Esophagus squamous epithelium (tissue), 5 donors: Measurements from ENCODE around the gene KLF15. TPM values are rescaled to one million over a fixed set of nuclear protein-coding genes. Genes with fewer than 3 reads are reported as not detected.
A peak's percentile ranks its signal among the peaks of the same experiment; 100 is the strongest.

Experiments
- DNase-seq: peaks from one replicate; lab custom pipeline; 2025; lab: John Stamatoyannopoulos, UW
- H3K27ac ChIP-seq, 4 donors: fragments of 200-600 bp; sonication (generic); one replicate each; pipeline ENCODE4 v1.5.1; 2016 to 2019; ENCODE audit warnings: mild to moderate bottlenecking in 1 of 4
- H3K27me3 ChIP-seq, 4 donors: fragments of 200-600 bp; sonication (generic); 1 replicate in 3 of 4; 2 replicates in 1 of 4; pipeline versions ENCODE4 v1.5.1 to v1.6.0; 2017 to 2021; ENCODE audit warnings: antibody characterized with exemption in 1 of 4
- H3K36me3 ChIP-seq, 3 donors: fragments of 200-600 bp; sonication (generic); one replicate each; pipeline ENCODE4 v1.5.1; 2016 to 2019
- H3K4me1 ChIP-seq, 3 donors: fragments of 200-600 bp; sonication (generic); one replicate each; pipeline ENCODE4 v1.5.1; 2017 to 2019
- H3K4me3 ChIP-seq, 4 donors: fragments of 200-600 bp; sonication (generic); 1 replicate in 3 of 4; 2 replicates in 1 of 4; pipeline ENCODE4 v1.5.1; 2016 to 2019; ENCODE audit warnings: mild to moderate bottlenecking in 2 of 4, moderate library complexity in 1 of 4
- H3K9me3 ChIP-seq, 3 donors: fragments of 200-600 bp; sonication (generic); one replicate each; pipeline ENCODE4 v1.5.1; 2016 to 2019
- CTCF ChIP-seq, 6 experiments: fragments of 450-650 bp in 4 of 6; fragments of 200-600 bp in 2 of 6; sonication (generic) in 2 of 6; IDR thresholded peaks; one replicate each; pipeline ENCODE4 v1.5.1; 2016 to 2019; ENCODE audit warnings: antibody characterized with exemption in 6 of 6, mild to moderate bottlenecking in 4 of 6, moderate library complexity in 4 of 6
- POLR2A ChIP-seq, 4 donors: fragments of 450-650 bp; IDR thresholded peaks; one replicate each; pipeline ENCODE4 v1.6.1; 2017; ENCODE audit warnings: antibody characterized with exemption in 4 of 4, mild to moderate bottlenecking in 4 of 4, moderate library complexity in 3 of 4
- WGBS, 2 donors: methylation state at CpG; one replicate each; pipeline ENCODE4 v1.1.5; 2018; 5-methylcytosine and 5-hydroxymethylcytosine counted together
- intact Hi-C: fragments of 100-400 bp; cut with DNase I; formaldehyde crosslinking; loops from one replicate; pipeline ENCODE4 v1.15.0; 2022
- total RNA-seq, 4 donors: library from RNA; depleted of rRNA; stranded (reverse); fragments of >200 nt; gene quantifications; one replicate each; pipeline ENCODE4 v1.1.0, GENCODE V29; 2016
- donor health status: DM: yes; HTN: yes; CAD: no.

Gene KLF15
- total RNA-seq, 4 donors from 2014 or later = 1.8 to 43.1 (median 7.7) TPM

DNA sequence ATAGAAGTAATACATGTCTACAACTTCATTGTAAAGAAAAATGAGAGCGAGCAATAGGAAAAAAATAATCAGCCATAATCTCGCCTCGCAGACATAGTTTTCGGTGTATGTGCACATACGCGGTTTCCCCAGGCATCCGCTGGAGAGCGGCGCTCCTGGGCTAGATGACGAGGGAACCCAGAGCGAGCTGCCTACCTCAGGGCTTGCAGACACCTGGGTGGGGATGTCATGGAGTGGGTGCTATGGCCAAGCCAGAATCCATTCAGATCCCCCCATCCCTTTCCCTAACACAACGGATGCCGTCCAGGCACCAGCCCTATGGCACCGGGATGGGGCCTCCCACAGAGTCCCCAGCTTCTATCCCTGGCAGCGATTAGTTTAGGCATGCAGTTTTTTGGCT, 33.0 kb upstream of the KLF15 start:
- TF ChIP-seq POLR2A (IDR thresholded peaks at IDR 0.05) = no peak
- no peak for TF ChIP-seq CTCF (IDR thresholded peaks at IDR 0.05)
- intact Hi-C loops = loop anchor here (10.0 kb wide), 1 partner anchor 135 kb away; no protein-coding TSS in a partner anchor
- Histone ChIP-seq H3K4me1 (peaks cover 3 to 25% (median 13%) of the 10 kb centered on the region in 3 donors), H3K4me3 (no peak overlapping the region), H3K27ac (no peak overlapping the region), H3K9me3 (no peaks in the 10 kb centered on the region), H3K36me3 (no peaks in the 10 kb centered on the region), H3K27me3 (peaks cover 0 to 42% (median 0%) of the 10 kb centered on the region in 4 donors)
- no peak for DNase-seq
- WGBS, 2 donors = 88% methylated on average over 12 to 15 of the region's 15 CpGs

DNA sequence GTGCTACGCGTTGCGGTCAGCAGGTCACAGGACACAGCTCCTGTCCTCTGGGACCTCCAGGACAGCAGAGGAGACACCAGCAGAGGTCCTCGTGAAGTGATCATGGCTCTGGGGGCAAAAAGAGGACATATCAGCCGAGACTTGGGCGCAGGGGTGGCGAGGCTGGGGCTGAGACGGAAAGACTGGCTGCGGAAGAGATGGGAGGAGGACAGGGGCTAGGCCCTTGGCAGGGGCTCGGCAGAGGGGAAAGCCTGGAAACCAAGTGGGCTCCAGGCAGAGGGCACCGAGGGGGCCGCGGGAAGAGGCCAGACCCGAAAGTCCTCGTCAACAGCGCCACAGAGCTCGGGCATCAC, 32.6 kb upstream of the KLF15 start:
- Histone ChIP-seq H3K27ac (peak overlapping the region in 3 of 4 donors; percentile 48 to 86 (median 64)), H3K27me3 (peaks cover 0 to 38% (median 0%) of the 10 kb centered on the region in 4 donors), H3K4me3 (peak overlapping the region in 1 of 4 donors; percentile 45), H3K4me1 (peaks cover 3 to 21% (median 13%) of the 10 kb centered on the region in 3 donors), H3K9me3 (no peaks in the 10 kb centered on the region), H3K36me3 (no peaks in the 10 kb centered on the region)
- intact Hi-C loops = loop anchor here (10.0 kb wide), 1 partner anchor 135 kb away; no protein-coding TSS in a partner anchor
- WGBS, 2 donors = 52 to 71% methylated on average over 12 of the region's 17 CpGs
- no peak for DNase-seq
- TF ChIP-seq CTCF (IDR thresholded peaks at IDR 0.05) (no peak), POLR2A (IDR thresholded peaks at IDR 0.05) (no peak)

DNA sequence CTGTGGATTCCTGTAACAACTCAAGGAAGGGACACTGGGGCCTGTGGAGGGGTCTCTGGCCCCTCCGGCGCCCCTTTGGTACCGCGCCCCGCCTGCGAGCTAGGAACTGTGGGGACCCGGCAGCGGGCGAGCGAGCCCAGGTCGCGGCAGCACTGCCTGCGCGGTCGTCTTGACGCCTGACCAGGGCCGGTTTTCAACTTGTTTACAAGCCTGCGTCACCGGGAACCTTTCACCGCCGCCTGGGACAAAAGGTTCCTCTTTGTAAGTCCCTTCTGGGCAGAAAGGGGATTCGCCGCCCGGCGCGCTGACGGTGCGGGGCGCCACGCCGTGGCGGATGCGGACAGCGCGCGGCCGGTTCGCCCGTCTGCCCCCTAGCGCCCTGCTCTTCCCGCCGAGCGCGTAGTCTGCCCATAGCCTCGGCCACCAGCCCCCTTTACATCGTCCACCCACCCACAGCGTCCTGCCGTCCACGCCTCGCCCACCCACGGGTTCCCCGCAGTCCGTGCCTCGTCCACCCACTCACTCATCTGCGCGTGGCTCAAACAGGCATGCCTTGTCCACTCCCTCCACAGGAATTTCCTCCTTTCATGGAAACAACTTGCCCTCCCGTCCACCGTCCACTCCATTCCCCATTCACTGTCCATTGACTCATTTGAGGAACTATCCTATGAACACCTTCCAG, 32.0 kb upstream of the KLF15 start:
- H3K9me3 ChIP-seq = no peaks in the 10 kb centered on the region
- peaks cover 0 to 33% (median 0%) of the 10 kb centered on the region in 4 donors for H3K27me3 ChIP-seq
- H3K4me3 ChIP-seq = peak overlapping the region; percentile 22 to 64 (median 46)
- intact Hi-C loops = no loop called here
- peak; percentile 32 for DNase-seq
- TF ChIP-seq CTCF (IDR thresholded peaks at IDR 0.05) = peak; percentile 89 to 98 (median 92)
- TF ChIP-seq POLR2A (IDR thresholded peaks at IDR 0.05) = peak in 2 of 4 donors; percentile 41 to 64
- peaks cover 3 to 16% (median 10%) of the 10 kb centered on the region in 3 donors for H3K4me1 ChIP-seq
- WGBS, 2 donors = 1 to 7% methylated on average over 21 to 28 of the region's 58 CpGs
- no peaks in the 10 kb centered on the region for H3K36me3 ChIP-seq
- peak overlapping the region; percentile 64 to 86 (median 76) for H3K27ac ChIP-seq

DNA sequence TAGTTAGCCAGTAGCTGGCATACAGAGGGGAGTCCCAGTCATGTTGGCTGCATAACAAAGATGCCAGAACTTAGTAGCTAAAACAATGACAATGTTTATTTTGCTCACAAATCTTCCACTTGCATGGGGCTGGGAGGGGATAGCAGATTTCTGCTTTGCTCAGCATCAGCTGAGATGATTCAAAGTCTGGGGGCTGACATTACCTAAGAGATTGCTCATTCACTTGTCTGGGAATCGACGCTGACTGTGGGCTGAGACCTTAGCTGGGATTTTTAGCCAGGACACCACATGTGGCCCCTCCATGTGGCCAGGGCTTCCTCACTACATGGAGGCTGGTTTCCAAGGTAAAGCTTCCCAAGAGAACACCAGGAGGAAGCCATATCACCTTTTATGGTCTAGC, 24.8 kb upstream of the KLF15 start:
- Histone ChIP-seq H3K9me3 (no peaks in the 10 kb centered on the region), H3K4me1 (no peaks in the 10 kb centered on the region), H3K4me3 (no peak overlapping the region), H3K27me3 (peaks cover 0 to 23% (median 0%) of the 10 kb centered on the region in 4 donors), H3K27ac (no peak overlapping the region), H3K36me3 (no peaks in the 10 kb centered on the region)
- TF ChIP-seq CTCF (IDR thresholded peaks at IDR 0.05) (no peak), POLR2A (IDR thresholded peaks at IDR 0.05) (no peak)
- no peak for DNase-seq
- WGBS, 2 donors = 38% methylated on average over 2 of the region's 2 CpGs; no CpG with 5 or more reads in 1 of the 2 donors
- intact Hi-C loops = no loop called here

- intact Hi-C loops = no loop called here
- Histone ChIP-seq H3K4me3 (no peak overlapping the region), H3K36me3 (no peaks in the 10 kb centered on the region), H3K4me1 (peaks cover 0 to 11% (median 0%) of the 10 kb centered on the region in 3 donors), H3K9me3 (no peaks in the 10 kb centered on the region), H3K27me3 (peaks cover 0 to 23% (median 0%) of the 10 kb centered on the region in 4 donors), H3K27ac (no peak overlapping the region)
- no peak for DNase-seq
- 69 to 70% methylated on average over 5 to 7 of the region's 17 CpGs for WGBS, 2 donors
- TF ChIP-seq POLR2A (IDR thresholded peaks at IDR 0.05) = no peak
- TF ChIP-seq CTCF (IDR thresholded peaks at IDR 0.05) = no peak
These were observed 23.0 kb upstream of the KLF15 start for GRCh38 chr3:126380011-126380768.
